K562 (cell line): ENCODE measurements around the gene UFC1. TPM values are rescaled to one million over a fixed set of nuclear protein-coding genes. Genes with fewer than 3 reads are reported as not detected.

Experiments
- HMG20B ChIP-seq: fragments of 250-450 bp; sonication (Bioruptor Pico); IDR thresholded peaks from 2 replicates; pipeline ENCODE4 v1.5.0; 2021; ENCODE audit warnings: mild to moderate bottlenecking
- JUN ChIP-seq, 2 experiments: sonication (generic) in 1 of 2; formaldehyde crosslinking in 1 of 2; IDR thresholded peaks; 2 replicates each; pipeline versions ENCODE4 v1.6.1 to v1.8.0; 2012 to 2022; ENCODE audit warnings: borderline replicate concordance in 2 of 2, mild to moderate bottlenecking in 2 of 2, improper control_type of control experiment in 1 of 2, low read depth in 1 of 2, low read length in 1 of 2, missing genetic modification reagents in 1 of 2
- MBD2 ChIP-seq: sonication (generic); IDR thresholded peaks from 2 replicates; pipeline ENCODE4 v1.6.1; 2016; ENCODE audit warnings: low read depth, borderline replicate concordance
- MTA3 ChIP-seq: fragments of 450-650 bp; formaldehyde crosslinking; IDR thresholded peaks from 2 replicates; pipeline ENCODE4 v1.6.1; 2017; ENCODE audit warnings: mild to moderate bottlenecking, borderline replicate concordance
- MYNN ChIP-seq, 2 experiments: sonication (generic); formaldehyde crosslinking in 1 of 2; IDR thresholded peaks; 2 replicates each; pipeline versions ENCODE4 v1.5.0 to v1.6.1; 2016 to 2020; ENCODE audit warnings: antibody characterized with exemption in 1 of 2, missing genetic modification reagents in 1 of 2
- NCOA6 ChIP-seq: fragments of 450-650 bp; IDR thresholded peaks from 2 replicates; pipeline ENCODE4 v1.6.1; 2017; ENCODE audit warnings: mild to moderate bottlenecking
- NFRKB ChIP-seq: fragments of 450-650 bp; IDR thresholded peaks from 2 replicates; pipeline ENCODE4 v1.6.1; 2016; ENCODE audit warnings: low read depth
- NFXL1 ChIP-seq: fragments of 450-650 bp; formaldehyde crosslinking; IDR thresholded peaks from 2 replicates; pipeline ENCODE4 v1.4.0; 2021; ENCODE audit warnings: mild to moderate bottlenecking
- PHF20 ChIP-seq: fragments of 450-650 bp; IDR thresholded peaks from 2 replicates; pipeline ENCODE4 v1.6.1; 2018; ENCODE audit not compliant: partially characterized antibody
- POLR2H ChIP-seq: IDR thresholded peaks from 2 replicates; pipeline ENCODE4 v1.6.1; 2016; ENCODE audit warnings: missing genetic modification characterization, low read depth, mild to moderate bottlenecking, control low read depth, missing compliant biosample characterization, moderate library complexity
- SRF ChIP-seq, 2 experiments: fragments of 250-450, 450-650 bp in 1 of 2; sonication (Bioruptor Pico) in 1 of 2; sonication (generic) in 1 of 2; formaldehyde crosslinking; IDR thresholded peaks; 2 replicates each; pipeline versions ENCODE4 v1.5.0 to v1.5.1; 2020 to 2022; ENCODE audit warnings: mild to moderate bottlenecking in 1 of 2, missing genetic modification reagents in 1 of 2
- TSC22D4 ChIP-seq: fragments of 450-650 bp; IDR thresholded peaks from 2 replicates; pipeline ENCODE4 v1.6.1; 2016; ENCODE audit warnings: missing genetic modification characterization, missing biosample characterization, control low read depth
- YY1 ChIP-seq, 3 experiments: IDR thresholded peaks; 2 replicates each; pipeline ENCODE4 v1.6.1; 2011; ENCODE audit warnings: low read length in 2 of 3, mild to moderate bottlenecking in 2 of 3, moderate library complexity in 2 of 3, borderline replicate concordance in 1 of 3, control low read depth in 1 of 3, low read depth in 1 of 3; ENCODE audit not compliant: insufficient read depth in 3 of 3, insufficient replicate concordance in 2 of 3, control insufficient read depth in 1 of 3, insufficient read length in 1 of 3; ENCODE audit errors: extremely low read depth in 1 of 3
- ZNF121 ChIP-seq: sonication (generic); formaldehyde crosslinking; conservative IDR thresholded peaks from 2 replicates; pipeline ENCODE4 v1.8.0; 2022; ENCODE audit warnings: missing genetic modification reagents
- ZNF699 ChIP-seq: fragments of 250-450 bp; sonication (Bioruptor Pico); IDR thresholded peaks from 2 replicates; pipeline ENCODE4 v1.8.0; 2021; ENCODE audit warnings: mild to moderate bottlenecking, moderate library complexity; ENCODE audit not compliant: insufficient replicate concordance
- ZNF766 ChIP-seq: fragments of 200-800 bp; sonication (Bioruptor generic); conservative IDR thresholded peaks from 2 replicates; pipeline ENCODE4 v1.6.1; 2016; ENCODE audit warnings: missing genetic modification characterization, missing compliant biosample characterization
- polyA plus RNA-seq, 8 experiments: library from polyadenylated mRNA; depleted of rRNA in 4 of 8; stranded (reverse) in 5 of 8; unstranded in 3 of 8; fragments of >200 nt; fragmentation: Nextera tagmentation in 2 of 8; fragmentation: Illumina TruSeq in 1 of 8; extraction: Ambion mirVana in 2 of 8; extraction: Trizol in 1 of 8; gene quantifications; 2 replicates each; pipeline versions ENCODE4 v1.2.1 to v1.2.3, GENCODE V29; 2011 to 2014; ENCODE audit warnings: inconsistent platforms in 1 of 8, missing spikeins in 1 of 8
- total RNA-seq, 7 experiments: library from RNA; depleted of rRNA in 6 of 7; stranded (reverse); fragments of >200 nt in 6 of 7; fragmentation: Illumina TruSeq in 2 of 7; extraction: Trizol in 2 of 7; gene quantifications; 2 replicates each; pipeline versions ENCODE4 v1.2.1 to v1.2.3, GENCODE V29; 2011 to 2021; ENCODE audit warnings: low replicate concordance in 1 of 7
- TF ChIP-seq, protein P1 (sequence below): sonication (generic); formaldehyde crosslinking; IDR thresholded peaks from 2 replicates; pipeline ENCODE4 v1.8.0; 2022; ENCODE audit warnings: mild to moderate bottlenecking, low read depth, missing genetic modification reagents
- TF ChIP-seq, protein P2 (sequence below): fragments of 250-450 bp; sonication (Bioruptor Pico); IDR thresholded peaks from 2 replicates; pipeline ENCODE4 v1.5.0; 2020; ENCODE audit warnings: mild to moderate bottlenecking, borderline replicate concordance
- TF ChIP-seq, protein P3 (sequence below): fragments of 250-450 bp; sonication (Bioruptor Pico); IDR thresholded peaks from 2 replicates; pipeline ENCODE4 v1.8.0; 2022; ENCODE audit warnings: inconsistent platforms, mild to moderate bottlenecking, moderate library complexity, borderline replicate concordance
- TF ChIP-seq, protein P4 (sequence below): fragments of 250-450 bp; sonication (Bioruptor Pico); IDR thresholded peaks from 2 replicates; pipeline ENCODE4 v1.5.0; 2021
- TF ChIP-seq, protein P5 (sequence below): fragments of 250-450 bp; sonication (Bioruptor Pico); IDR thresholded peaks from 2 replicates; pipeline ENCODE4 v1.8.0; 2021; ENCODE audit warnings: borderline replicate concordance, mild to moderate bottlenecking, moderate library complexity; ENCODE audit not compliant: poor library complexity, severe bottlenecking

The UFC1 gene
- total and polyA plus RNA-seq, 9 of the 15 experiments (the other 6 are each of a cell fraction or from before 2014, with no cell fraction given) = 92.8 to 220 (median 161) TPM

DNA sequence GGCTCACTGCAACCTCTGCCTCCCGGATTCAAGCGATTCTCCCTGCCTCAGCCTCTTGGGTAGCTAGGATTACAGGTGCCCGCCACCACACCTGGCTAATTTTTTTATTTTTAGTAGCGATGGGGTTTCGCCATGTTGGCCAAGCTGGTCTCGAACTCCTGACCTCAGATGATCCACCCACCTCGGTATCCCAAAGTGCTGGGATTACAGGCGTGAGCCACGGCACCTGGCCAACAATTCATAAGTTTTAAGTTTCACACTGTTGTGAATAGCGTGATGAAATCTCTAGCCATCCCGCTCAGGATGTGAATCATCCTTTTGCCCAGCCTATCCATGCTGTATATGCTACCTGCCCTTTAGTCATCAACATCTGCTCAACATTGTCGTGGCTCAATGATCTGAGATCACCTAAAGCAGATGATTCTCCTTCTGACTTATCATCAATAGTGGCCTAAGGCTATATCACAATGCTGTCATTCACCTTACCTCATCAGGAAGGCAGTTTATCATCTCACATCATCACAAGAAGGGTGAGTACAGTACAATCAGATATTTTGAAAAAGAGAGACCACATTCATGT is 38.6 kb upstream of the UFC1 start (continued):
- no peak for TF ChIP-seq MYNN (IDR thresholded peaks at IDR 0.05)
- TF ChIP-seq MYNN (CRISPR knock-in tag; IDR thresholded peaks at IDR 0.05) = no peak
- TF ChIP-seq NFXL1 = 0 out of 2 replicates have a peak, but pooled peaks have one; percentile 66
- peak; percentile 97 for TF ChIP-seq POLR2H (tag)
- TF ChIP-seq MBD2 = no peak
- TF ChIP-seq YY1 (IDR thresholded peaks at IDR 0.05; ENCODE audit: borderline replicate concordance in 1 of 3, control insufficient read depth in 1 of 3, extremely low read depth in 1 of 3, insufficient read depth in 3 of 3, insufficient read length in 1 of 3, insufficient replicate concordance in 2 of 3, low read depth in 1 of 3, low read length in 2 of 3) = no peak
- no peak for TF ChIP-seq HMG20B
- TF ChIP-seq, protein P1, sequence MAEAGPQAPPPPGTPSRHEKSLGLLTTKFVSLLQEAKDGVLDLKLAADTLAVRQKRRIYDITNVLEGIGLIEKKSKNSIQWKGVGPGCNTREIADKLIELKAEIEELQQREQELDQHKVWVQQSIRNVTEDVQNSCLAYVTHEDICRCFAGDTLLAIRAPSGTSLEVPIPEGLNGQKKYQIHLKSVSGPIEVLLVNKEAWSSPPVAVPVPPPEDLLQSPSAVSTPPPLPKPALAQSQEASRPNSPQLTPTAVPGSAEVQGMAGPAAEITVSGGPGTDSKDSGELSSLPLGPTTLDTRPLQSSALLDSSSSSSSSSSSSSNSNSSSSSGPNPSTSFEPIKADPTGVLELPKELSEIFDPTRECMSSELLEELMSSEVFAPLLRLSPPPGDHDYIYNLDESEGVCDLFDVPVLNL (CRISPR knock-in tag) = no peak
- no peak for TF ChIP-seq TSC22D4 (tag)
- TF ChIP-seq MTA3 = peak; percentile 21; the same call in 1 of the 2 replicates
- no peak for TF ChIP-seq ZNF699 (CRISPR knock-in tag)
- TF ChIP-seq, protein P2, sequence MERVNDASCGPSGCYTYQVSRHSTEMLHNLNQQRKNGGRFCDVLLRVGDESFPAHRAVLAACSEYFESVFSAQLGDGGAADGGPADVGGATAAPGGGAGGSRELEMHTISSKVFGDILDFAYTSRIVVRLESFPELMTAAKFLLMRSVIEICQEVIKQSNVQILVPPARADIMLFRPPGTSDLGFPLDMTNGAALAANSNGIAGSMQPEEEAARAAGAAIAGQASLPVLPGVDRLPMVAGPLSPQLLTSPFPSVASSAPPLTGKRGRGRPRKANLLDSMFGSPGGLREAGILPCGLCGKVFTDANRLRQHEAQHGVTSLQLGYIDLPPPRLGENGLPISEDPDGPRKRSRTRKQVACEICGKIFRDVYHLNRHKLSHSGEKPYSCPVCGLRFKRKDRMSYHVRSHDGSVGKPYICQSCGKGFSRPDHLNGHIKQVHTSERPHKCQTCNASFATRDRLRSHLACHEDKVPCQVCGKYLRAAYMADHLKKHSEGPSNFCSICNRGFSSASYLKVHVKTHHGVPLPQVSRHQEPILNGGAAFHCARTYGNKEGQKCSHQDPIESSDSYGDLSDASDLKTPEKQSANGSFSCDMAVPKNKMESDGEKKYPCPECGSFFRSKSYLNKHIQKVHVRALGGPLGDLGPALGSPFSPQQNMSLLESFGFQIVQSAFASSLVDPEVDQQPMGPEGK (CRISPR knock-in tag) = no peak
- TF ChIP-seq ZNF766 (CRISPR knock-in tag) = no peak
- TF ChIP-seq, protein P3, sequence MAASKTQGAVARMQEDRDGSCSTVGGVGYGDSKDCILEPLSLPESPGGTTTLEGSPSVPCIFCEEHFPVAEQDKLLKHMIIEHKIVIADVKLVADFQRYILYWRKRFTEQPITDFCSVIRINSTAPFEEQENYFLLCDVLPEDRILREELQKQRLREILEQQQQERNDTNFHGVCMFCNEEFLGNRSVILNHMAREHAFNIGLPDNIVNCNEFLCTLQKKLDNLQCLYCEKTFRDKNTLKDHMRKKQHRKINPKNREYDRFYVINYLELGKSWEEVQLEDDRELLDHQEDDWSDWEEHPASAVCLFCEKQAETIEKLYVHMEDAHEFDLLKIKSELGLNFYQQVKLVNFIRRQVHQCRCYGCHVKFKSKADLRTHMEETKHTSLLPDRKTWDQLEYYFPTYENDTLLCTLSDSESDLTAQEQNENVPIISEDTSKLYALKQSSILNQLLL (CRISPR knock-in tag) = no peak
- no peak for TF ChIP-seq PHF20
- TF ChIP-seq, protein P4, sequence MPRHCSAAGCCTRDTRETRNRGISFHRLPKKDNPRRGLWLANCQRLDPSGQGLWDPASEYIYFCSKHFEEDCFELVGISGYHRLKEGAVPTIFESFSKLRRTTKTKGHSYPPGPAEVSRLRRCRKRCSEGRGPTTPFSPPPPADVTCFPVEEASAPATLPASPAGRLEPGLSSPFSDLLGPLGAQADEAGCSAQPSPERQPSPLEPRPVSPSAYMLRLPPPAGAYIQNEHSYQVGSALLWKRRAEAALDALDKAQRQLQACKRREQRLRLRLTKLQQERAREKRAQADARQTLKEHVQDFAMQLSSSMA (CRISPR knock-in tag) = no peak
- 0 out of 4 replicates have a peak, but pooled peaks of 1 of the 2 experiments have one; percentile 5 for TF ChIP-seq SRF (CRISPR knock-in tag; IDR thresholded peaks at IDR 0.05)
- TF ChIP-seq NCOA6 = no peak
- no peak for TF ChIP-seq NFRKB
- TF ChIP-seq ZNF121 (CRISPR knock-in tag) = no peak
- TF ChIP-seq, protein P5, sequence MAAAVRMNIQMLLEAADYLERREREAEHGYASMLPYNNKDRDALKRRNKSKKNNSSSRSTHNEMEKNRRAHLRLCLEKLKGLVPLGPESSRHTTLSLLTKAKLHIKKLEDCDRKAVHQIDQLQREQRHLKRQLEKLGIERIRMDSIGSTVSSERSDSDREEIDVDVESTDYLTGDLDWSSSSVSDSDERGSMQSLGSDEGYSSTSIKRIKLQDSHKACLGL = no peak
- peak; percentile 94 for TF ChIP-seq JUN (IDR thresholded peaks at IDR 0.05; ENCODE audit: borderline replicate concordance, low read depth, low read length)
- TF ChIP-seq JUN (CRISPR knock-in tag; IDR thresholded peaks at IDR 0.05; ENCODE audit: borderline replicate concordance) = no peak; the same call in 1 of the 2 replicates
